ENCODE measurements around the gene RELL1.

RELL1 gene

GRCh38 chr4:37628977-37629609 lies 57.1 kb downstream of the RELL1 start:
- TF ChIP-seq, protein P1, sequence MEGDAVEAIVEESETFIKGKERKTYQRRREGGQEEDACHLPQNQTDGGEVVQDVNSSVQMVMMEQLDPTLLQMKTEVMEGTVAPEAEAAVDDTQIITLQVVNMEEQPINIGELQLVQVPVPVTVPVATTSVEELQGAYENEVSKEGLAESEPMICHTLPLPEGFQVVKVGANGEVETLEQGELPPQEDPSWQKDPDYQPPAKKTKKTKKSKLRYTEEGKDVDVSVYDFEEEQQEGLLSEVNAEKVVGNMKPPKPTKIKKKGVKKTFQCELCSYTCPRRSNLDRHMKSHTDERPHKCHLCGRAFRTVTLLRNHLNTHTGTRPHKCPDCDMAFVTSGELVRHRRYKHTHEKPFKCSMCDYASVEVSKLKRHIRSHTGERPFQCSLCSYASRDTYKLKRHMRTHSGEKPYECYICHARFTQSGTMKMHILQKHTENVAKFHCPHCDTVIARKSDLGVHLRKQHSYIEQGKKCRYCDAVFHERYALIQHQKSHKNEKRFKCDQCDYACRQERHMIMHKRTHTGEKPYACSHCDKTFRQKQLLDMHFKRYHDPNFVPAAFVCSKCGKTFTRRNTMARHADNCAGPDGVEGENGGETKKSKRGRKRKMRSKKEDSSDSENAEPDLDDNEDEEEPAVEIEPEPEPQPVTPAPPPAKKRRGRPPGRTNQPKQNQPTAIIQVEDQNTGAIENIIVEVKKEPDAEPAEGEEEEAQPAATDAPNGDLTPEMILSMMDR (IDR thresholded peaks at IDR 0.05; ENCODE audit: borderline replicate concordance, insufficient read depth, low read depth, low read length) = no peak
- no peak overlapping the region for H3K4me3 ChIP-seq (ENCODE audit: low read depth, low read length)

GRCh38 chr4:37627263-37627662 lies 58.9 kb downstream of the RELL1 start:
- no peak overlapping the region for H3K4me3 ChIP-seq (ENCODE audit: low read depth, low read length)
- TF ChIP-seq, protein P1 (IDR thresholded peaks at IDR 0.05; ENCODE audit: borderline replicate concordance, insufficient read depth, low read depth, low read length) = no peak

DNA sequence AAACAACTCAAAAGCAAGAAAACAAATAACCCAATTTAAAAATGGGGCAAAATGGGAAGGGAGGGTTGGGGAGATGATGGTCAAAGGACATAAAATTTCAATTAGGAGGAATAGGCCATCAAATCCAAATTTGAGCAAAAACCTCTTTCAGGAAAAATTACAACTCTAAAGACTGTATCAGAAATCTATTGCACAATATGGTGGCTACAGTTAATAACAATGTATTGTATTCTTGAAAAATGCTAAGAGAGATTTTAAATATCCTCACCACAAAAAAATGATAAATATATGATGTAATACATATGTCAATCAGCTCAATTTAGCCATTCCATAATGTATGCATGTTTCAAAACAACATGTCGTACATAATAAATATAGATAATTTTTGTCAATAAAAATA lies 60.7 kb downstream of the RELL1 start:
- H3K4me3 ChIP-seq (ENCODE audit: low read depth, low read length) = no peak overlapping the region
- TF ChIP-seq, protein P1 (IDR thresholded peaks at IDR 0.05; ENCODE audit: borderline replicate concordance, insufficient read depth, low read depth, low read length) = no peak

DNA sequence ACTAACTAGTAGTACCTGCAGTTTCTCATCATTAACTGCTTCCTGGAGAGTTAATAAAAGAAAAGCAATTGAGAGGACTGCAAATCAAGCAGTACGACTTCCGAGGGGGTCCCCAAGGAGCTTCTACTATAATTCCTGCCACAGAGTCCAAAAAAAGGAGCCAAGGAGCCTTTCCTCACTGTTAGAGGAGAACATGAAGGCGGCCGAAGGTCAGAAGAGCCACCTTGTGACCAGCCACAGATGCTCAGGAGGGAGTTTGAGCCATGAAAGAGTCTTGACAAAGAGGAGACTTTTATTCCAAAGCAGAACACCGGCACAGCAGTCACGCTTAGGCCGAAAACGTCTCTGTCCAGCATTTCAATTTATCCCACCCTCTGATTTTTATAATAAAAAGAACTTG lies 62.2 kb downstream of the RELL1 start:
- TF ChIP-seq, protein P1 (IDR thresholded peaks at IDR 0.05; ENCODE audit: borderline replicate concordance, insufficient read depth, low read depth, low read length) = no peak
- no peak overlapping the region for H3K4me3 ChIP-seq (ENCODE audit: low read depth, low read length)

GRCh38 chr4:37623125-37623524 lies 63.1 kb downstream of the RELL1 start:
- TF ChIP-seq, protein P1 (IDR thresholded peaks at IDR 0.05; ENCODE audit: borderline replicate concordance, insufficient read depth, low read depth, low read length) = no peak
- no peak overlapping the region for H3K4me3 ChIP-seq (ENCODE audit: low read depth, low read length)

GRCh38 chr4:37620176-37620575 lies 66.0 kb downstream of the RELL1 start:
- TF ChIP-seq, protein P1 (IDR thresholded peaks at IDR 0.05; ENCODE audit: borderline replicate concordance, insufficient read depth, low read depth, low read length) = no peak
- H3K4me3 ChIP-seq (ENCODE audit: low read depth, low read length) = no peak overlapping the region

GRCh38 chr4:37615720-37616063 lies 70.5 kb downstream of the RELL1 start:
- TF ChIP-seq, protein P1 (IDR thresholded peaks at IDR 0.05; ENCODE audit: borderline replicate concordance, insufficient read depth, low read depth, low read length) = no peak
- no peak overlapping the region for H3K4me3 ChIP-seq (ENCODE audit: low read depth, low read length)
